GM21786 (cell line): ENCODE results near the gene GYS2.
"Not testable (repeated sequence)": the region's sequence is repeated elsewhere in the genome, so short reads cannot be mapped to it uniquely, and the experiment has no call there.

Source experiments
- ATAC-seq: cut with Tn5 transposase; IDR thresholded peaks from one replicate; pipeline ENCODE4 v1.9.1; 2021; ENCODE audit not compliant: unreplicated experiment

The GYS2 gene

DNA sequence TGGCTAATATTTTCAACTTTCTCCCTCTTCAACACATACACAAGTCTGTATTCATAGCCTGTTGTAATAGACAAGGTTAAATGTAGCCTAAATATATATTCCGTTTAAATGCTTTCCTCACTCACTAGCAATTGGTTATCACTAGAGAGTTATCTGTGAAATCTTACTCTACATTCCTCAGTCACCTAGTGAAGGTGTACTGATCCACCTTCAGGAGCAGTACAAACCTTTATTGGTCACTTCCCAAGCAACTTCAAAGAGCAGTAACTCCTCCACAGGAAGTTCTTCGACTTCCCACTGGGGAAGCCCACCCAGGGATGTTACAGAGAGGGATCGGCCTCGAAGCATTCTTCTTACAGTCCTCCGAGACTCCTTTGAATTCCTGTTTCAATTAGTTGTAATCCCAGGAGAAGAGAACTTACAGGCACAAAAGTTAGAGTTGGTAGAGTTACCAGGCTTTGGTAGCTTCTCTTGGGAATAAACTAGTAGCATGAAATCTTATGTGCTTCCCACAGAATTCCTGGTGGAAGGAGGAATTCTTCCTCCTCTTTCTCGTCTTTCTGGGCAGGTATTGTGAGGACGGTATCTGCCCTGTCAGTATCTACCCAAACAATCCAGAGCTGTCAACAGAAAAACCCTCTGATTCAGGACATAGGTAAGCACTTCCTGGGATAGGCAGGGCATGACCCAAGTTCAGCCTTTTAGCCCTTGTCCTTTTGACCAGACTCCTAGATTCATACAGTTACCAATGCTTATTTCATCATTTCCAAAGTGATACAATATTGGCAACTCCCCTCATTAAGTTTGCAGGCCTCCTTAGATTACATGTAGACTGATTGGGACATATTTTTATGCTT, at the start of gene GYS2:
TSS of gene GYS2 (minus strand) at position 603 of the 857 bp plus-strand sequence. CDS start at position 348, 255 bp downstream.
- ATAC-seq, result no peak

- ATAC-seq, result no peak
Observed at GRCh38 chr12:21651821-21652220, 47.2 kb upstream of the GYS2 start.

DNA sequence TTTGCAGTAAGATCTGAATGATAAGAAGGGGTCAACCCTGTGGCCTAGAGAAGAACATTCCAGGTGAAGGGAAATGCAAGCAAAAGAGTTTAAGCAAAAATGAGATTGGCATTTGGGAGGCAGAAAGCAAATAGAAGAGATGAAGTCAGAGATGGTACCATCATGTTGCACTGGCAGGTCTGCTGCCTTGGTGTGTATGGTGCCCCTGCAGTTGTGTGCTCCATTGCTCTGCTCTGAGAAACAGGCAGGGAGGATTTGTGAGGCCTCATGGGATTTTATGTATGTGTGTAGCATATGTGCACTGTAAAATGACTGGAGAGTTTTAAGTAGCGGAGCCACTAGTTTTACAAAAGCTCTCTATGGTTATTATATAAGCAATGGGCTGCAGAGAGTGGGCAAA, 46.4 kb upstream of the GYS2 start:
- no peak for ATAC-seq

DNA sequence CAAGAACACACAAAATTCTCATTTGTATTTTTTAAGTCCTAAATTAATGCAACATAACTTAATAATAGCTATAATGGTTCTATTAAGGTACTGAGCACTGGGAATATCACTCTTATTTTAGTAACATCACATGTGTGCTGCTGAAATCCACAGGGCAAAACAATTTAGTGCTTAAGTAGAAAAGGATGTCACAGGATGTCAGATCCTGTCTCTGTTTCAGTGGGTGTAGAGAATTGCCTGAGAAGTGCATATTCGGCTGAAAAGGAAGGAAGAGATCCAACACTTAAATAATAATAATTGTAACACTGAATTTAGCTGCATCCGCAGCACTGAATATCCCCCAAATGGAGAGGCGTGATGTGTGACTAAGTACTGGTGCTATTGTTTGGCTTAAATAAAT, 44.4 kb upstream of the GYS2 start:
- ATAC-seq, result no peak

DNA sequence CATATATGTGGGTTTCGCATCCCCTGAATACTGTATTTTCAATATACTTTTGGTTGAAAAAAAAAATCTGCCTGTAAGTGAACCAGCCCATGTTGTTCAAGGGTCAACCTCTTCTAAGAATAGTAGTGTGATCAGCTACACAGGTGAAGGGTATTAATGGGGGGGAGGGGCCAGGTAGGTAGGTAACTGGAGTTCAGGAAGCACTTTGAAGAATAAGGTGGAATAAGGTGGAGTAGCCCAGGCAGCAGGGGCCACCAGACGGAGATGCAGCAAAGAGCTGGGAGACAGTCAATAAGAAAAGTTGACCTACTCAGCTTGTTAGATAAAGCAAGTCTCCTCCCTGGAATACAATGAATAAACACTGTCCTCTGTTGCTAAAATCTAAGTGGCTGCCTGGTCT, 43.7 kb upstream of the GYS2 start:
- ATAC-seq, result no peak

- no peak for ATAC-seq
Observed at GRCh38 chr12:21647179-21647578, 42.5 kb upstream of the GYS2 start.

- ATAC-seq, result not testable (repeated sequence)
Observed at GRCh38 chr12:21645041-21645500, 40.4 kb upstream of the GYS2 start.

DNA sequence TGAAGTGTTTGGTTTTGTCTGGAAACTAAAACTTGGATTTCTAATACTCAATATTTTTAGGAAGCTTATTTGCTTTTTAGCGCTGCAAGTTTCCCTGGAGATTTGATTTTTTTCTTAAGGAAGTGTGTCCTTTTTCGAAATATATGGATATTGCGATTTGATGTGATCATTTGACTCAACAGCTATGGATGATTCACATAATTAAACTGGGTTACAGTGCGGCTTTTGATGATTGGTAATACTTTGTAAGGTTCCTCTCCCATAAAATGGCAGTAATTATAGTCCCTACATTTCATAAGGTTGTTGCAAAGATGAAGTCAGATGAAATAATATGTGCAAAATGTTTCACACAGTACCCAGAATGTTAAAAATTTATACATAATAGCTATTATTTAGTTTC, 39.9 kb upstream of the GYS2 start:
- no peak for ATAC-seq

- ATAC-seq, result no peak
Observed at GRCh38 chr12:21643758-21644157, 39.1 kb upstream of the GYS2 start.

DNA sequence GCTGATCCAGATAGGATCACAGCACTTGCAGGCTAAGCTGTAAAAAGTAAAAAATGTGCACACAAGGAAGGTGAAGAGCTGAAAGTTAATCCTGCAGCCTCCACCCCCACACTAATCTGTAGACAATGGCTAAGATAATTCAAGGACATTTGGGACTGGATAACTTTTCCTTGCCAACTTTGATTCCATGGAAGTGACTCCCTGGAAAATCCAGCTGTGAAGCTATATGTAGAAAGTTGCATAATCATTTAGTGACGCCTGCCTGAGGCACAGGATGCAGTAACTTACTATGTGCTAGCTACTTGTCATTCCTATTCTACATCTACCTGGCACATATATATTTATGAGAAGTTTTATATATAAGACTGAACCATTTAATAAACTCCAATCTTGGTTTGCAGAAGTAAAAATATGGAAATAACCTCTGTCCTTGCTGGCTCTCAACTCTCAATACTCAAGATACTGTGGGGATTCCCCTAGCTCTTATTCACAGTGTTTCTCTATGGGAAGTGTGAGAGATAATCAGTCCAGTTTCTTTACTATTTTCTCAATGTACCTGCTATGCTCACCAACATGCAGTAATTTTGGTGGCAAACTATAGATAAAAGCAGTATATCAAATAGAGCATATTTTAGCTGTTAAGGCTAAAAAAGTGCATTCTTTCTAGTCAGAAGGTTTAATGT, 38.2 kb upstream of the GYS2 start:
- ATAC-seq, result peak; percentile 72

DNA sequence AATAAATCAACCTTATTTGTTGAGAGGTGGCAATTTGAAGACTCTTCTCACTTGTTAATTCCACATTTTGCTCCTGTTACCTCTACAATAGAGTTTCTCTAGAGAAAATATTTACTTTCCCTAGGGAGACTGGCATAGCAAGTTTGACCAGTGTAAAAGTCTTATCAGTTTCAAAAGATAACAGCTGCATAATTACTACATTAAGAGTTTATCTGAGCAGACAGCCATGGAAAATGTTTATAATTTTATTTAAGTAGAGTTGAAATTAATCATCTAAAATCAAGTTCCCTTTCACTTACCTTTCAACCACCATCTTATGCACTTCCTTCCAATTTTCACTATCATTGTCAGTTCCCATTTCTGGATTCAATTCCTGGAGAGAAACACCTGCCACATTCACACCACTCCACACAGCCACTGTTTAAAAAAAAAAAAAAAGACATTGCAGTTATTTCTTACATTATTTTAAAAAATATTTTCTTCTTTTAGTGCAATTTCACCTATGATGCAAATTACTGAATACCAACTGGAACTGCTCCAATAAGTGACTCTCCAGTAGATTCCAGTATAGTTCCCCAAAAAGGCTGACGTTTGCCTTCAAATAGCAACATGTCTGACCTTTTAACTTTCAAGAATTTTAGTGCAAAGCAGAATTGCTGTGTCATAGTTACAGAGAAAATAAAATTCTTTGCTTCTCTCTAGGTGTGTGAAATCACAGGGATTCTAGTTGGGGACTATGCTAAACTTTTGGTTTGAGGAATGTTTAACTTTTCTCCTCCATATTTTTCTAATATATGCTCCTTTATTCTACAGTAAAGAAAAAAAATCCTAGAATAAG, 33.6 kb upstream of the GYS2 start:
- no peak for ATAC-seq

DNA sequence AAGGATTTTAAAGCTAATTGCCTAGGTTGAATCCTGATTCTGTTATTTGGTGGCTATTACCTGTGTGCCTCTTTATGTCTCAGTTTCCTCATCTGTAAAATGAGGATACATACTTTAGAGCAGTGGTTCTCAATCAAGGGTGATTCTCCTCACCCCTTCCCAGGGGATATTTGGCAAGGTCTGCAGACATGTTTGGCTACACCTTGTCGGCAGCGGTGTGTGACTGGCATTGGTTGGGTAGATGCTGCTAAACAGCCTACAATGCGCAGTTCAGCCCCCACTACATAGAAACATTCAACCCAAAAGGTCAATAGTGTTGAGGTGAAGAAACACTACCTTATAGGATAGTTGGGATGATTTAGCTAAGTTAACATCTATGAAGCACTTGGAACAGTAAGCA, 29.6 kb upstream of the GYS2 start:
- no peak for ATAC-seq

GRCh38 chr12:21631367-21631766, 26.7 kb upstream of the GYS2 start:
- ATAC-seq, result no peak

DNA sequence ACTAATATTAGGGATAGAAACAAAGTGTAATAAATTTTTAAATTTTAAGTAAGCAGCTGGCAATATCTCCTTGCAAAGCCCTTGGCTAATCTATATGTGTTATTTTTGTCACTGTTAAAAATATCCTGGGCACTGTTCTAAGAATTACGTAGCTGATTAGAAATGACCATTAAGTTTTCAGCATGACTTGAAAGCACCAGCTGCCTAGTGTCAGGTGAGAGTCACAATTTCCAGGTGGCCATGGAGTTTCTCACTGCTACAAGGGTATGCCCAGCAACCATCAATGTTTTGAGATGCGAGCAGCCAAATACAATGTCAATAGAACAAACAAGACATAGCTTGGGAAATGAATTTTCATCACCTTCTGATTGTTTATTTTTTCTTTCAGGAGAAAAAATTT, 23.3 kb upstream of the GYS2 start:
- ATAC-seq, result no peak

- no peak for ATAC-seq
Observed at GRCh38 chr12:21618566-21618965, 13.9 kb upstream of the GYS2 start.

- ATAC-seq, result no peak
Observed at GRCh38 chr12:21617030-21617429, 12.4 kb upstream of the GYS2 start.

GRCh38 chr12:21615431-21615830, 10.8 kb upstream of the GYS2 start:
- ATAC-seq, result no peak

DNA sequence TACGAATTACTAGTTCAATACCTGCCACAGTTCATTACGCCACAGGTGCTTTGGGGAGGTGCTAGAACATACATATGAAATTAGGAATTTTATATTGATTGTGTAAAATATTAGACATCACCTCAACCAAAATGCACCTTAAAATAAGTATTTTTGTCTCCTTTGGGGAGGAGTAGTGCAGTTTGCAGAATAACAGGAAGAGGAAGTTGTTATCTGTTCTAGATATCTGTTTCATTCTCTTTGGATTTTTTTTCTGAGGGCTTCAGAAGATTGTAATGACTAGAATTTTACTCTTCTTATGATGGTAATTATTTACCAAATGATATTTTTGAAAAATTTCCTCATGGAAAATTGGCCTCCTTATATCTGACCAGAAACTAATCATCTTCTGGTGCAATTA, 9.9 kb upstream of the GYS2 start:
- no peak for ATAC-seq

GRCh38 chr12:21613931-21614330, 9.3 kb upstream of the GYS2 start:
- ATAC-seq, result no peak

DNA sequence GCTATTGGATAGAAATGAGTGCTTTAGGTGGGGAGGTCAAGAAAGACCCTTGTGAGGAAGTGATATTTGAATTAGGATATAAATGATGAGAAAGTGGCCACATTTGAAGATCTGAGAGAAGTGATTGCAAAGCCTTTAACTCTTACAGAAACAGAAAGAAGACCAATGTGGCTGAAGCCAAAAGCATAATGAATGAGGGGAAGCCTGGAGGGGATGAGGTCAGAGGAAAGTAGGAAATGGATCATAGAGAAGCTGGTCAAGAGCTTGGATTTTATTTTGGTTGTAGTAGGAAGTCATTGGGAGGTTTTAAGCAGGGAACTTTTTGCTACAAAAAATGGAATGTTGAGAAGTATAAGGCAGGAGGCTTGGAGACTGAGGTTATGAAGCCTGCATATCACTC, 3.5 kb upstream of the GYS2 start:
- ATAC-seq, result no peak

- no peak for ATAC-seq
Observed at GRCh38 chr12:21607701-21608100, 3.1 kb upstream of the GYS2 start.
